Liver (tissue), 9 donors: ENCODE measurements around the gene PHKG1. TPM values are rescaled to one million over a fixed set of nuclear protein-coding genes. Genes with fewer than 3 reads are reported as not detected.

ENCODE experiments used
- DNase-seq: peaks from one replicate; pipeline ENCODE4 v3.0.0-alpha.2; 2017; ENCODE audit warnings: low spot score
- H3K27ac ChIP-seq, 2 donors: one replicate each; pipeline ENCODE4 v1.7.0; 2013; ENCODE audit warnings: inconsistent platforms in 2 of 2, low read length in 2 of 2, control low read depth in 1 of 2, low read depth in 1 of 2, mild to moderate bottlenecking in 1 of 2
- H3K27me3 ChIP-seq, 4 donors: one replicate each; pipeline versions ENCODE4 v1.6.1 to v1.7.0; 2013; ENCODE audit warnings: low read length in 3 of 4, inconsistent platforms in 1 of 4, mild to moderate bottlenecking in 1 of 4, moderate library complexity in 1 of 4; ENCODE audit not compliant: control insufficient read depth in 4 of 4, insufficient read depth in 4 of 4
- H3K36me3 ChIP-seq, 4 donors: one replicate each; pipeline versions ENCODE4 v1.6.1 to v1.7.0; 2013; ENCODE audit warnings: low read length in 3 of 4, mild to moderate bottlenecking in 3 of 4, low read depth in 1 of 4, moderate library complexity in 1 of 4; ENCODE audit not compliant: control insufficient read depth in 4 of 4, insufficient read depth in 3 of 4
- H3K4me1 ChIP-seq, 4 donors: one replicate each; pipeline versions ENCODE4 v1.6.1 to v1.7.0; 2013; ENCODE audit warnings: low read length in 3 of 4, mild to moderate bottlenecking in 3 of 4, moderate library complexity in 1 of 4; ENCODE audit not compliant: control insufficient read depth in 4 of 4, insufficient read depth in 4 of 4
- H3K4me3 ChIP-seq, 3 donors: one replicate each; pipeline versions ENCODE4 v1.6.1 to v1.7.0; 2013; ENCODE audit warnings: low read length in 3 of 3, control low read depth in 1 of 3, low read depth in 1 of 3, mild to moderate bottlenecking in 1 of 3
- H3K9ac ChIP-seq, 2 donors: one replicate each; pipeline ENCODE4 v1.7.0; 2013; ENCODE audit warnings: low read length in 2 of 2, mild to moderate bottlenecking in 2 of 2, moderate library complexity in 2 of 2, control low read depth in 1 of 2, low read depth in 1 of 2
- H3K9me3 ChIP-seq, 4 donors: one replicate each; pipeline versions ENCODE4 v1.6.1 to v1.7.0; 2013; ENCODE audit warnings: low read length in 3 of 4; ENCODE audit not compliant: control insufficient read depth in 4 of 4
- ATF3 ChIP-seq: IDR thresholded peaks from 2 replicates; pipeline ENCODE4 v1.6.1; 2016; ENCODE audit warnings: antibody characterized with exemption
- CTCF ChIP-seq: fragments of 150-350 bp; IDR thresholded peaks from 2 replicates; pipeline ENCODE4 v1.5.1; 2017; ENCODE audit warnings: improper control_type of control experiment, low read depth, low read length; ENCODE audit not compliant: missing input control
- EGR1 ChIP-seq, 2 donors: IDR thresholded peaks; 2 replicates each; pipeline ENCODE4 v1.6.1; 2016 to 2018; ENCODE audit warnings: antibody characterized with exemption in 2 of 2, low read depth in 2 of 2
- FOXA1 ChIP-seq: IDR thresholded peaks from 2 replicates; pipeline ENCODE4 v1.6.1; 2016; ENCODE audit warnings: antibody characterized with exemption
- GABPA ChIP-seq, 2 donors: IDR thresholded peaks in 1 of 2; conservative IDR thresholded peaks in 1 of 2; 2 replicates each; pipeline ENCODE4 v1.6.1; 2016; ENCODE audit warnings: antibody characterized with exemption in 2 of 2, mild to moderate bottlenecking in 1 of 2, moderate library complexity in 1 of 2
- HNF4A ChIP-seq, 2 donors: conservative IDR thresholded peaks; 2 replicates each; pipeline ENCODE4 v1.6.1; 2016; ENCODE audit warnings: antibody characterized with exemption in 2 of 2, mild to moderate bottlenecking in 2 of 2
- HNF4G ChIP-seq: IDR thresholded peaks from 2 replicates; pipeline ENCODE4 v1.6.1; 2016; ENCODE audit warnings: antibody characterized with exemption
- JUND ChIP-seq, 2 donors: IDR thresholded peaks; 2 replicates each; pipeline ENCODE4 v1.6.1; 2016; ENCODE audit warnings: antibody characterized with exemption in 2 of 2
- MAX ChIP-seq: IDR thresholded peaks from 2 replicates; pipeline ENCODE4 v1.6.1; 2016; ENCODE audit warnings: antibody characterized with exemption
- NR2F2 ChIP-seq: IDR thresholded peaks from 2 replicates; pipeline ENCODE4 v1.6.1; 2016; ENCODE audit warnings: antibody characterized with exemption
- RAD21 ChIP-seq, 2 donors: IDR thresholded peaks; 2 replicates each; pipeline ENCODE4 v1.6.1; 2016; ENCODE audit warnings: antibody characterized with exemption in 2 of 2, mild to moderate bottlenecking in 2 of 2
- REST ChIP-seq: IDR thresholded peaks from 2 replicates; pipeline ENCODE4 v1.6.1; 2016; ENCODE audit warnings: antibody characterized with exemption, mild to moderate bottlenecking
- RXRA ChIP-seq, 2 donors: IDR thresholded peaks; 2 replicates each; pipeline ENCODE4 v1.6.1; 2017 to 2018; ENCODE audit warnings: antibody characterized with exemption in 2 of 2, mild to moderate bottlenecking in 1 of 2
- SP1 ChIP-seq: IDR thresholded peaks from 2 replicates; pipeline ENCODE4 v1.6.1; 2018; ENCODE audit warnings: antibody characterized with exemption, mild to moderate bottlenecking
- TAF1 ChIP-seq: conservative IDR thresholded peaks from 2 replicates; pipeline ENCODE4 v1.6.1; 2016; ENCODE audit warnings: antibody characterized with exemption, mild to moderate bottlenecking
- YY1 ChIP-seq: IDR thresholded peaks from 2 replicates; pipeline ENCODE4 v1.6.1; 2016; ENCODE audit warnings: antibody characterized with exemption, mild to moderate bottlenecking
- ZBTB33 ChIP-seq: IDR thresholded peaks from 2 replicates; pipeline ENCODE4 v1.6.1; 2016; ENCODE audit warnings: antibody characterized with exemption
- WGBS: extraction: QIAGEN DNeasy Blood & Tissue Kit; methylation state at CpG from one replicate; pipeline ENCODE4 v1.1.7; 2013; 5-methylcytosine and 5-hydroxymethylcytosine counted together
- polyA plus RNA-seq, 2 donors: library from polyadenylated mRNA; stranded (reverse) in 1 of 2; unstranded in 1 of 2; fragments of 200-250 nt in 1 of 2; fragments of >200 nt in 1 of 2; fragmentation: Nextera tagmentation in 1 of 2; extraction: Ambion mirVana in 1 of 2; gene quantifications; one replicate each; pipeline versions ENCODE4 v1.2.1 to v1.2.3, GENCODE V29; 2013 to 2015
- total RNA-seq, 2 donors: library from RNA; depleted of rRNA; stranded (reverse); fragments of >200 nt; gene quantifications; one replicate each; pipeline ENCODE4 v1.2.3, GENCODE V29; 2014
- donor health status: healthy.
- donor health status: healthy.
- donor health status: healthy.
- donor health status: healthy.
- donor health status: healthy.

Gene PHKG1
- total and polyA plus RNA-seq, 4 donors, result 0.18 to 1.0 (median 0.24) TPM

GRCh38 chr7:56063500-56063881 lies 29.3 kb downstream of the PHKG1 start:
- peak overlapping the region; percentile 52 to 57 for H3K9ac ChIP-seq
- H3K36me3 ChIP-seq, result peaks cover 5 to 43% (median 26%) of the 10 kb centered on the region in 4 donors
- peaks cover 3 to 10% (median 8%) of the 10 kb centered on the region in 4 donors for H3K4me1 ChIP-seq
- peak overlapping the region; percentile 92 to 93 for H3K27ac ChIP-seq
- H3K9me3 ChIP-seq, result no peaks in the 10 kb centered on the region
- DNase-seq, result no peak
- peak overlapping the region; percentile 93 to 99 (median 95) for H3K4me3 ChIP-seq
- TF ChIP-seq HNF4G (peak; percentile 3), TAF1 (no peak)
- 68% methylated on average over 7 of the region's 7 CpGs for WGBS
- no peaks in the 10 kb centered on the region for H3K27me3 ChIP-seq

- Histone ChIP-seq H3K27ac (peak overlapping the region in 1 of 2 donors; percentile 2), H3K4me1 (peaks cover 3 to 10% (median 8%) of the 10 kb centered on the region in 4 donors), H3K9ac (no peak overlapping the region), H3K27me3 (no peaks in the 10 kb centered on the region), H3K36me3 (peaks cover 5 to 52% (median 36%) of the 10 kb centered on the region in 4 donors), H3K4me3 (no peak overlapping the region), H3K9me3 (no peaks in the 10 kb centered on the region)
- DNase-seq, result no peak
- TF ChIP-seq JUND (IDR thresholded peaks at IDR 0.05), result peak in 1 of 2 donors; percentile 26
- TF ChIP-seq SP1, result no peak
- no peak for TF ChIP-seq HNF4G
- no peak for TF ChIP-seq ZBTB33
- no peak for TF ChIP-seq FOXA1
- TF ChIP-seq ATF3, result no peak
- no peak for TF ChIP-seq RAD21 (IDR thresholded peaks at IDR 0.05)
- 85% methylated on average over 2 of the region's 2 CpGs for WGBS
Observed at GRCh38 chr7:56062382-56062781, 30.4 kb downstream of the PHKG1 start.

- H3K9me3 ChIP-seq, result no peaks in the 10 kb centered on the region
- no peaks in the 10 kb centered on the region for H3K27me3 ChIP-seq
- WGBS, result 87% methylated on average over 2 of the region's 2 CpGs
- no peak for TF ChIP-seq RXRA (IDR thresholded peaks at IDR 0.05)
- TF ChIP-seq ATF3, result no peak
- no peak for TF ChIP-seq SP1
- no peak for TF ChIP-seq ZBTB33
- TF ChIP-seq RAD21 (IDR thresholded peaks at IDR 0.05), result no peak
- TF ChIP-seq FOXA1, result no peak
- no peak for TF ChIP-seq GABPA (IDR thresholded peaks at IDR 0.05 in 1 of 2, conservative IDR thresholded peaks at IDR 0.05 in 1 of 2)
- TF ChIP-seq HNF4A (conservative IDR thresholded peaks at IDR 0.05), result no peak
- TF ChIP-seq CTCF, result no peak
- no peak for TF ChIP-seq EGR1 (IDR thresholded peaks at IDR 0.05; ENCODE audit: low read depth in 2 of 2)
- TF ChIP-seq REST, result no peak
- TF ChIP-seq HNF4G, result no peak
- TF ChIP-seq JUND (IDR thresholded peaks at IDR 0.05), result no peak
- TF ChIP-seq MAX, result no peak
- TF ChIP-seq NR2F2, result no peak
- TF ChIP-seq YY1, result no peak
- TF ChIP-seq TAF1, result no peak
- DNase-seq, result no peak
- H3K36me3 ChIP-seq, result peaks cover 11 to 45% (median 31%) of the 10 kb centered on the region in 4 donors
- peaks cover 6 to 16% (median 10%) of the 10 kb centered on the region in 4 donors for H3K4me1 ChIP-seq
- H3K9ac ChIP-seq, result no peak overlapping the region
- H3K27ac ChIP-seq, result no peak overlapping the region
- no peak overlapping the region for H3K4me3 ChIP-seq
Observed at GRCh38 chr7:56053993-56054392, 38.8 kb downstream of the PHKG1 start.
